Brain microvascular endothelial cell (primary cell): ENCODE measurements around the gene SLC25A34.

Experiments
- DNase-seq: peaks from one replicate; pipeline ENCODE4 v3.0.0-alpha.2; 2020
- H3K27ac ChIP-seq: fragments of 250-450 bp; sonication (Bioruptor Pico); 2 replicates; pipeline ENCODE4 v1.5.1; 2020; ENCODE audit warnings: mild to moderate bottlenecking, moderate library complexity
- H3K27me3 ChIP-seq: fragments of 250-450 bp; sonication (Bioruptor Pico); replicated peaks from 2 replicates; pipeline ENCODE4 v1.5.1; 2020; ENCODE audit warnings: mild to moderate bottlenecking
- H3K36me3 ChIP-seq: fragments of 250-450 bp; sonication (Bioruptor Pico); replicated peaks from 2 replicates; pipeline ENCODE4 v1.5.1; 2020; ENCODE audit warnings: mild to moderate bottlenecking
- H3K4me3 ChIP-seq: 2 replicates; pipeline ENCODE4 v1.5.1; 2011; ENCODE audit warnings: low read depth, mild to moderate bottlenecking, control low read depth, low read length, moderate library complexity
- CTCF ChIP-seq: IDR thresholded peaks from 2 replicates; pipeline ENCODE4 v1.5.1; 2011; ENCODE audit warnings: low read depth, mild to moderate bottlenecking, moderate library complexity, low read length, control low read depth, inconsistent platforms; ENCODE audit errors: missing control alignments
- in situ Hi-C: cut with HindIII; loops from 2 replicates; pipeline ENCODE4 v1.10.0; 2017; ENCODE audit warnings: low sequenced_read_pairs, low pct_ligation_motif_present

SLC25A34 gene

GRCh38 chr1:15707239-15707925 lies 28.7 kb upstream of the SLC25A34 start:
- no peak for DNase-seq
- in situ Hi-C loops = no loop called here
- H3K4me3 ChIP-seq = no peak overlapping the region
- no peak overlapping the region for H3K27ac ChIP-seq
- H3K27me3 ChIP-seq = no peaks in the 10 kb centered on the region
- no peaks in the 10 kb centered on the region for H3K36me3 ChIP-seq
- TF ChIP-seq CTCF = no peak

GRCh38 chr1:15708486-15709137 lies 27.4 kb upstream of the SLC25A34 start:
- H3K27ac ChIP-seq = no peak overlapping the region
- no peaks in the 10 kb centered on the region for H3K36me3 ChIP-seq
- TF ChIP-seq CTCF = no peak
- H3K4me3 ChIP-seq = no peak overlapping the region
- DNase-seq = no peak
- in situ Hi-C loops = no loop called here
- H3K27me3 ChIP-seq = no peaks in the 10 kb centered on the region

GRCh38 chr1:15709226-15709625 lies 26.8 kb upstream of the SLC25A34 start:
- in situ Hi-C loops = no loop called here
- no peak for TF ChIP-seq CTCF
- H3K27ac ChIP-seq = no peak overlapping the region

GRCh38 chr1:15712168-15712567 lies 23.9 kb upstream of the SLC25A34 start:
- H3K27me3 ChIP-seq = no peaks in the 10 kb centered on the region
- peaks cover 10% of the 10 kb centered on the region for H3K36me3 ChIP-seq
- no peak overlapping the region for H3K4me3 ChIP-seq
- no peak for DNase-seq
- no peak for TF ChIP-seq CTCF
- no peak overlapping the region for H3K27ac ChIP-seq
- in situ Hi-C loops = no loop called here

More at GRCh38 chr1:15709226-15709625, 26.8 kb upstream of the SLC25A34 start:
- Histone ChIP-seq H3K27me3 (no peaks in the 10 kb centered on the region), H3K36me3 (no peaks in the 10 kb centered on the region), H3K4me3 (no peak overlapping the region)
- DNase-seq = no peak

GRCh38 chr1:15714406-15715136 lies 21.5 kb upstream of the SLC25A34 start:
- in situ Hi-C loops = no loop called here
- H3K36me3 ChIP-seq = peaks cover 25% of the 10 kb centered on the region
- TF ChIP-seq CTCF = no peak
- peak; percentile 42 for DNase-seq
- H3K27me3 ChIP-seq = no peaks in the 10 kb centered on the region
- H3K27ac ChIP-seq = no peak overlapping the region
- no peak overlapping the region for H3K4me3 ChIP-seq
